SK-N-SH treated with all-trans-retinoic acid at 6 μM for 48 hours (cell line): ENCODE results near the gene ATR.

Source experiments
- ATAC-seq: fragments of 200-7000 bp; cut with Tn5 transposase; 3 replicates; pipeline ENCODE4 v1.9.1; 2020; ENCODE audit warnings: mild to moderate bottlenecking, moderate library complexity
- ARNTL ChIP-seq: fragments of 450-650 bp; formaldehyde crosslinking; IDR thresholded peaks from 2 replicates; pipeline ENCODE4 v1.5.0; 2020; ENCODE audit warnings: low read depth, mild to moderate bottlenecking, moderate library complexity, borderline replicate concordance
- CSDC2 ChIP-seq: fragments of 250-450 bp; sonication (Bioruptor Pico); IDR thresholded peaks from 2 replicates; pipeline ENCODE4 v1.5.0; 2020; ENCODE audit warnings: mild to moderate bottlenecking, moderate library complexity
- ESRRG ChIP-seq: fragments of 250-450 bp; sonication (Bioruptor Pico); IDR thresholded peaks from 2 replicates; pipeline ENCODE4 v1.6.1; 2021; ENCODE audit warnings: mild to moderate bottlenecking
- GLIS3 ChIP-seq: fragments of 250-450 bp; sonication (Bioruptor Pico); IDR thresholded peaks from 2 replicates; pipeline ENCODE4 v1.5.0; 2020; ENCODE audit warnings: mild to moderate bottlenecking, moderate library complexity
- ISL1 ChIP-seq: fragments of 250-450 bp; sonication (Bioruptor Pico); IDR thresholded peaks from 2 replicates; pipeline ENCODE4 v2.1.2; 2022; ENCODE audit warnings: mild to moderate bottlenecking, moderate library complexity
- OSR1 ChIP-seq: fragments of 250-450 bp; sonication (Bioruptor Pico); IDR thresholded peaks from 2 replicates; pipeline ENCODE4 v1.8.0; 2022; ENCODE audit warnings: moderate library complexity, mild to moderate bottlenecking, inconsistent platforms
- PPARA ChIP-seq: fragments of 250-450 bp; sonication (Bioruptor Pico); IDR thresholded peaks from 2 replicates; pipeline ENCODE4 v1.5.0; 2020; ENCODE audit warnings: mild to moderate bottlenecking, borderline replicate concordance
- RARB ChIP-seq: fragments of 250-450 bp; sonication (Bioruptor Pico); IDR thresholded peaks from 2 replicates; pipeline ENCODE4 v1.8.0; 2021; ENCODE audit warnings: mild to moderate bottlenecking, moderate library complexity
- SNAI2 ChIP-seq: fragments of 250-450 bp; sonication (Bioruptor Pico); IDR thresholded peaks from 2 replicates; pipeline ENCODE4 v1.5.0; 2020; ENCODE audit warnings: mild to moderate bottlenecking, moderate library complexity
- TCF4 ChIP-seq: fragments of 250-450 bp; sonication (Bioruptor Pico); IDR thresholded peaks from 2 replicates; pipeline ENCODE4 v1.8.0; 2021; ENCODE audit warnings: mild to moderate bottlenecking, moderate library complexity, borderline replicate concordance
- TOX ChIP-seq: fragments of 250-450 bp; sonication (Bioruptor Pico); IDR thresholded peaks from 2 replicates; pipeline ENCODE4 v1.8.0; 2021; ENCODE audit warnings: mild to moderate bottlenecking, moderate library complexity, borderline replicate concordance
- ZC3H10 ChIP-seq: fragments of 250-450 bp; sonication (Bioruptor Pico); IDR thresholded peaks from 2 replicates; pipeline ENCODE4 v1.5.1; 2021; ENCODE audit warnings: mild to moderate bottlenecking, moderate library complexity
- ZFP3 ChIP-seq: fragments of 250-450 bp; sonication (Bioruptor Pico); IDR thresholded peaks from 2 replicates; pipeline ENCODE4 v1.5.0; 2020; ENCODE audit warnings: mild to moderate bottlenecking, moderate library complexity
- ZFP30 ChIP-seq: fragments of 450-650 bp; formaldehyde crosslinking; IDR thresholded peaks from 2 replicates; pipeline ENCODE4 v1.5.0; 2022; ENCODE audit warnings: mild to moderate bottlenecking, moderate library complexity
- ZNF565 ChIP-seq: fragments of 450-650 bp; formaldehyde crosslinking; conservative IDR thresholded peaks from 2 replicates; pipeline ENCODE4 v1.5.0; 2020; ENCODE audit warnings: low read depth, mild to moderate bottlenecking, moderate library complexity
- ZNF70 ChIP-seq: fragments of 450-650 bp; formaldehyde crosslinking; IDR thresholded peaks from 2 replicates; pipeline ENCODE4 v1.5.0; 2020; ENCODE audit warnings: mild to moderate bottlenecking, moderate library complexity
- ZNF8 ChIP-seq: fragments of 450-650 bp; formaldehyde crosslinking; IDR thresholded peaks from 2 replicates; pipeline ENCODE4 v1.5.0; 2020; ENCODE audit warnings: mild to moderate bottlenecking, moderate library complexity
- TF ChIP-seq, protein P1 (sequence below): fragments of 250-450 bp; sonication (Bioruptor Pico); IDR thresholded peaks from 2 replicates; pipeline ENCODE4 v1.8.0; 2021; ENCODE audit warnings: low read depth, mild to moderate bottlenecking, moderate library complexity, borderline replicate concordance
- TF ChIP-seq, protein P2 (sequence below): fragments of 250-450 bp; sonication (Bioruptor Pico); IDR thresholded peaks from 2 replicates; pipeline ENCODE4 v1.5.0; 2020; ENCODE audit warnings: mild to moderate bottlenecking, moderate library complexity
- TF ChIP-seq, protein P3 (sequence below): fragments of 250-450 bp; sonication (Bioruptor Pico); IDR thresholded peaks from 2 replicates; pipeline ENCODE4 v1.5.1; 2021; ENCODE audit warnings: mild to moderate bottlenecking, moderate library complexity
- TF ChIP-seq, protein P4 (sequence below): fragments of 250-450 bp; sonication (Bioruptor Pico); IDR thresholded peaks from 2 replicates; pipeline ENCODE4 v1.8.0; 2020; ENCODE audit warnings: mild to moderate bottlenecking, moderate library complexity, borderline replicate concordance
- TF ChIP-seq, protein P5 (sequence below): fragments of 250-450 bp; sonication (Bioruptor Pico); IDR thresholded peaks from 2 replicates; pipeline ENCODE4 v1.5.1; 2020; ENCODE audit warnings: low read depth, mild to moderate bottlenecking, moderate library complexity

Gene ATR

DNA sequence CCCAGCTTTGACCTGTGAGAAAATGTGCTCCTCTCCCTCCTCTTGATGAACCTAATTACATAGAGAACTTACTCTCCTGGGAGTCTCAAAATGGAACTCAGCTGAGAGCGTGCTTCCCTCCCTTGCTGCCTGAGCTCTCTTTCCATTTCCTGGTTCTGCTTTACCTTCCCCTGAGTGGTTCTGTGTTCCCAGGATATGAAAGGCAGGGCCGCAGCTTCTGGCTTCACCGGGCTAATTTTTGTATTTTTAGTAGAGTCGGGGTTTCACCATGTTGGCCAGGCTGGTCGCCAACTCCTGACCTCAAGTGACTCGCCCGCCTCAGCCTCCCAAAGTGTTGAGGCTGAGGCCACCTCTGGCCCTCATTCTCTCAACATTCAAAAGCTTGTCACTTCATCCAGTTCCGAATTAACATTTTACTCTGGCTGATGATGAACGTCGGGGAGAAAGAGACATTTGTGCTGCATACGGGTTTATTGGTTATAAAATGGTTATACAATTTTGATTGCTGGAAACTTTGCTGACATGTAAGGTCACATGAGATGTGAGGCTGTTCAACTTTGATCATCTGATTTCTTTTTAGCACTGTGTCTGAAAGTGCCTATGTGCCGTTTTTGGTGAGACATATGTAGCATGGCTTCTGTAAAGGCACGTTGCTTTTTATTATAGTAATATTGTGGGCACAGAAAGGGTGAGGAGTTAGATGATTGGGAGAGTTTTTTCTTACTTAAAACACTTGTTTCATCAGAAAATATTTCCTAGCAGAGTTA, 24.3 kb upstream of the ATR start:
- TF ChIP-seq ZC3H10 = no peak
- no peak for TF ChIP-seq ISL1 (CRISPR knock-in tag)
- no peak for TF ChIP-seq ESRRG
- TF ChIP-seq, protein P1, sequence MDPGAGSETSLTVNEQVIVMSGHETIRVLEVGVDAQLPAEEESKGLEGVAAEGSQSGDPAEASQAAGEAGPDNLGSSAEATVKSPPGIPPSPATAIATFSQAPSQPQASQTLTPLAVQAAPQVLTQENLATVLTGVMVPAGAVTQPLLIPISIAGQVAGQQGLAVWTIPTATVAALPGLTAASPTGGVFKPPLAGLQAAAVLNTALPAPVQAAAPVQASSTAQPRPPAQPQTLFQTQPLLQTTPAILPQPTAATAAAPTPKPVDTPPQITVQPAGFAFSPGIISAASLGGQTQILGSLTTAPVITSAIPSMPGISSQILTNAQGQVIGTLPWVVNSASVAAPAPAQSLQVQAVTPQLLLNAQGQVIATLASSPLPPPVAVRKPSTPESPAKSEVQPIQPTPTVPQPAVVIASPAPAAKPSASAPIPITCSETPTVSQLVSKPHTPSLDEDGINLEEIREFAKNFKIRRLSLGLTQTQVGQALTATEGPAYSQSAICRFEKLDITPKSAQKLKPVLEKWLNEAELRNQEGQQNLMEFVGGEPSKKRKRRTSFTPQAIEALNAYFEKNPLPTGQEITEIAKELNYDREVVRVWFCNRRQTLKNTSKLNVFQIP = no peak
- TF ChIP-seq ARNTL (CRISPR knock-in tag) = no peak
- TF ChIP-seq CSDC2 (CRISPR knock-in tag) = no peak
- no peak for TF ChIP-seq SNAI2 (CRISPR knock-in tag)
- TF ChIP-seq, protein P2, sequence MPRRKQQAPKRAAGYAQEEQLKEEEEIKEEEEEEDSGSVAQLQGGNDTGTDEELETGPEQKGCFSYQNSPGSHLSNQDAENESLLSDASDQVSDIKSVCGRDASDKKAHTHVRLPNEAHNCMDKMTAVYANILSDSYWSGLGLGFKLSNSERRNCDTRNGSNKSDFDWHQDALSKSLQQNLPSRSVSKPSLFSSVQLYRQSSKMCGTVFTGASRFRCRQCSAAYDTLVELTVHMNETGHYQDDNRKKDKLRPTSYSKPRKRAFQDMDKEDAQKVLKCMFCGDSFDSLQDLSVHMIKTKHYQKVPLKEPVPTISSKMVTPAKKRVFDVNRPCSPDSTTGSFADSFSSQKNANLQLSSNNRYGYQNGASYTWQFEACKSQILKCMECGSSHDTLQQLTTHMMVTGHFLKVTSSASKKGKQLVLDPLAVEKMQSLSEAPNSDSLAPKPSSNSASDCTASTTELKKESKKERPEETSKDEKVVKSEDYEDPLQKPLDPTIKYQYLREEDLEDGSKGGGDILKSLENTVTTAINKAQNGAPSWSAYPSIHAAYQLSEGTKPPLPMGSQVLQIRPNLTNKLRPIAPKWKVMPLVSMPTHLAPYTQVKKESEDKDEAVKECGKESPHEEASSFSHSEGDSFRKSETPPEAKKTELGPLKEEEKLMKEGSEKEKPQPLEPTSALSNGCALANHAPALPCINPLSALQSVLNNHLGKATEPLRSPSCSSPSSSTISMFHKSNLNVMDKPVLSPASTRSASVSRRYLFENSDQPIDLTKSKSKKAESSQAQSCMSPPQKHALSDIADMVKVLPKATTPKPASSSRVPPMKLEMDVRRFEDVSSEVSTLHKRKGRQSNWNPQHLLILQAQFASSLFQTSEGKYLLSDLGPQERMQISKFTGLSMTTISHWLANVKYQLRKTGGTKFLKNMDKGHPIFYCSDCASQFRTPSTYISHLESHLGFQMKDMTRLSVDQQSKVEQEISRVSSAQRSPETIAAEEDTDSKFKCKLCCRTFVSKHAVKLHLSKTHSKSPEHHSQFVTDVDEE = no peak
- TF ChIP-seq, protein P3, sequence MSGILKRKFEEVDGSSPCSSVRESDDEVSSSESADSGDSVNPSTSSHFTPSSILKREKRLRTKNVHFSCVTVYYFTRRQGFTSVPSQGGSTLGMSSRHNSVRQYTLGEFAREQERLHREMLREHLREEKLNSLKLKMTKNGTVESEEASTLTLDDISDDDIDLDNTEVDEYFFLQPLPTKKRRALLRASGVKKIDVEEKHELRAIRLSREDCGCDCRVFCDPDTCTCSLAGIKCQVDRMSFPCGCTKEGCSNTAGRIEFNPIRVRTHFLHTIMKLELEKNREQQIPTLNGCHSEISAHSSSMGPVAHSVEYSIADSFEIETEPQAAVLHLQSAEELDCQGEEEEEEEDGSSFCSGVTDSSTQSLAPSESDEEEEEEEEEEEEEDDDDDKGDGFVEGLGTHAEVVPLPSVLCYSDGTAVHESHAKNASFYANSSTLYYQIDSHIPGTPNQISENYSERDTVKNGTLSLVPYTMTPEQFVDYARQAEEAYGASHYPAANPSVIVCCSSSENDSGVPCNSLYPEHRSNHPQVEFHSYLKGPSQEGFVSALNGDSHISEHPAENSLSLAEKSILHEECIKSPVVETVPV (CRISPR knock-in tag) = no peak
- TF ChIP-seq, protein P4, sequence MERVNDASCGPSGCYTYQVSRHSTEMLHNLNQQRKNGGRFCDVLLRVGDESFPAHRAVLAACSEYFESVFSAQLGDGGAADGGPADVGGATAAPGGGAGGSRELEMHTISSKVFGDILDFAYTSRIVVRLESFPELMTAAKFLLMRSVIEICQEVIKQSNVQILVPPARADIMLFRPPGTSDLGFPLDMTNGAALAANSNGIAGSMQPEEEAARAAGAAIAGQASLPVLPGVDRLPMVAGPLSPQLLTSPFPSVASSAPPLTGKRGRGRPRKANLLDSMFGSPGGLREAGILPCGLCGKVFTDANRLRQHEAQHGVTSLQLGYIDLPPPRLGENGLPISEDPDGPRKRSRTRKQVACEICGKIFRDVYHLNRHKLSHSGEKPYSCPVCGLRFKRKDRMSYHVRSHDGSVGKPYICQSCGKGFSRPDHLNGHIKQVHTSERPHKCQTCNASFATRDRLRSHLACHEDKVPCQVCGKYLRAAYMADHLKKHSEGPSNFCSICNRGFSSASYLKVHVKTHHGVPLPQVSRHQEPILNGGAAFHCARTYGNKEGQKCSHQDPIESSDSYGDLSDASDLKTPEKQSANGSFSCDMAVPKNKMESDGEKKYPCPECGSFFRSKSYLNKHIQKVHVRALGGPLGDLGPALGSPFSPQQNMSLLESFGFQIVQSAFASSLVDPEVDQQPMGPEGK = no peak
- no peak for TF ChIP-seq TOX (CRISPR knock-in tag)
- no peak for TF ChIP-seq GLIS3
- no peak for TF ChIP-seq ZFP3 (CRISPR knock-in tag)
- no peak for TF ChIP-seq TCF4 (CRISPR knock-in tag)
- TF ChIP-seq ZNF70 (CRISPR knock-in tag) = no peak
- TF ChIP-seq ZNF8 = no peak
- no peak for TF ChIP-seq ZNF565 (CRISPR knock-in tag)
- no peak for TF ChIP-seq PPARA (CRISPR knock-in tag)
- TF ChIP-seq ZFP30 (CRISPR knock-in tag) = no peak
- ATAC-seq = no peak

DNA sequence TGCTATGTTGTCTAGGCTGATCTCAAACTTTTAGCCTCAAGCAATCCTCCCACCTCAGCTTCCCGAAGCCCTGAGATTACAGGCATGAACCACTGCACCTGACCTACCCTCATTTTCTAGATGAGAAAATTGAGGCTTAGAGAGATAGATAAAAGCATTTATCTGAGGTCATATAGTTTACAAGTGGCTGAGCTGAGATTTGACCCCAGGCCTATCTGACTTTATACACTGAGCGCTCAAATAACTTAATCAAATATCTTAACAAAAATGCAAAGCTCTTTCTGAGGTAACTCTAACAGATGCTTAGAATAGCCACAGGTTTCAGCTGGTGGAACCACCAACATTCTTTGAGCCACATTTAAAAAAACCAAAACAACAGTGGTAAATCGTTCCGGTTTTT, 23.2 kb upstream of the ATR start:
- TF ChIP-seq, protein P2 = no peak
- TF ChIP-seq OSR1 = no peak
- TF ChIP-seq ARNTL (CRISPR knock-in tag) = no peak
- no peak for ATAC-seq

DNA sequence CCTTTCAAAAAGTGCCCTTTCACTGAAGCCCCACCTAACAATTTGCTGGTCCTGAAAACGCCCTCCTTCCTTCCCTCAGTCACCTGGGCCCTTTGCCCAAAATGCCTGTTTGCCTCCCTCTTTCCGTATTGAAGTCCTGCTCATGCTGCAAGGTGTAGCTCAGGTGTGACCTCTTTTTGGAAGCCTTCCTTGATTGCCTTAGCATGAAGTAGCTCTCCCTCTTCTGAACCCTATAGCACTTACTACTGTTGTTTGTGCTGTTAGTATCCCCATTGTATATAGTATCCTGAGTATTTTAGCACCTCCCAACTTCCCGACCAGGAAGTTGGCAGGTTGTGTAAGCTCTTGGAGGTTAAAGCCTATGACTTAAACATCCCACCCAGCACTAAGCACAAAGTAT, 19.4 kb upstream of the ATR start:
- no peak for ATAC-seq
- TF ChIP-seq OSR1 (no peak), ZNF8 (no peak), ARNTL (CRISPR knock-in tag) (no peak), CSDC2 (CRISPR knock-in tag) (no peak), ZNF565 (CRISPR knock-in tag) (no peak), TOX (CRISPR knock-in tag) (no peak), ZC3H10 (no peak), SNAI2 (CRISPR knock-in tag) (no peak), GLIS3 (no peak), RARB (CRISPR knock-in tag) (no peak)
- TF ChIP-seq, protein P5, sequence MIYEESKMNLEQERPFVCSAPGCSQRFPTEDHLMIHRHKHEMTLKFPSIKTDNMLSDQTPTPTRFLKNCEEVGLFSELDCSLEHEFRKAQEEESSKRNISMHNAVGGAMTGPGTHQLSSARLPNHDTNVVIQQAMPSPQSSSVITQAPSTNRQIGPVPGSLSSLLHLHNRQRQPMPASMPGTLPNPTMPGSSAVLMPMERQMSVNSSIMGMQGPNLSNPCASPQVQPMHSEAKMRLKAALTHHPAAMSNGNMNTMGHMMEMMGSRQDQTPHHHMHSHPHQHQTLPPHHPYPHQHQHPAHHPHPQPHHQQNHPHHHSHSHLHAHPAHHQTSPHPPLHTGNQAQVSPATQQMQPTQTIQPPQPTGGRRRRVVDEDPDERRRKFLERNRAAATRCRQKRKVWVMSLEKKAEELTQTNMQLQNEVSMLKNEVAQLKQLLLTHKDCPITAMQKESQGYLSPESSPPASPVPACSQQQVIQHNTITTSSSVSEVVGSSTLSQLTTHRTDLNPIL = no peak
- TF ChIP-seq, protein P1 = no peak
- TF ChIP-seq, protein P3 (CRISPR knock-in tag) = no peak
